GM18858 (cell line): ENCODE measurements around the gene AATF.

Experiments used
- ATAC-seq: cut with Tn5 transposase; IDR thresholded peaks from one replicate; pipeline ENCODE4 v1.9.1; 2021; ENCODE audit not compliant: unreplicated experiment

Gene AATF

DNA sequence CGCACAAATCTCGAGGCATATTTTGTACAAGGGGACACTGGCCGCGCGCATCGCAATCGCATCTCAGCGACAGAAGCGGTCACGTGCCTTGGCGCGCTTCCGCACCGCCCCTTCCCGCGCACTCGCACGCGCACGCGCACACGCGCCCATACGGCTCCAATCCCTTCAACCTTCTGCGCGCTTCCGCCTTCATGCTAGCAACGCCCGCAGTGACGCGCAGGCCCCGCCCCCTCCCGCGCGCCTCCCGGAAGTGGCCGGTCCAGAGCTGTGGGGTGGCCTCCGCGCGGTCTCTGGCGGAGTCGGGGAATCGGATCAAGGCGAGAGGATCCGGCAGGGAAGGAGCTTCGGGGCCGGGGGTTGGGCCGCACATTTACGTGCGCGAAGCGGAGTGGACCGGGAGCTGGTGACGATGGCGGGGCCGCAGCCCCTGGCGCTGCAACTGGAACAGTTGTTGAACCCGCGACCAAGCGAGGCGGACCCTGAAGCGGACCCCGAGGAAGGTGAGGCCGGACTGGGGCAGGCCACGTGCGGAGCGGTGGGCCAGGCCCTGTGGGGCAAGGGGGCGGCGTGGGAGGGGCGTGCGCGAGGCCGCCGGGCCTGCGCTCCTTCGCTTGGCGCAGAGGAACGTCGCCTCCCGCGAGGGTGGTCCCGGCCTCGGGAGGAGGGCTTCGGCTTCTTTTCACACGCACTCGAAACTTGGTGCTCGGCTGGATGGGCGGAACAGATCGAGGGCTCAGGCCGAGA is at the start of gene AATF:
AATF (plus strand) TSS at position 238 of the 744 bp plus-strand sequence; CDS start at position 410, 172 bp downstream.
- peak; percentile 77 for ATAC-seq

- ATAC-seq = no peak
These were observed 49.2 kb upstream of the AATF start for GRCh38 chr17:36899250-36900159.

DNA sequence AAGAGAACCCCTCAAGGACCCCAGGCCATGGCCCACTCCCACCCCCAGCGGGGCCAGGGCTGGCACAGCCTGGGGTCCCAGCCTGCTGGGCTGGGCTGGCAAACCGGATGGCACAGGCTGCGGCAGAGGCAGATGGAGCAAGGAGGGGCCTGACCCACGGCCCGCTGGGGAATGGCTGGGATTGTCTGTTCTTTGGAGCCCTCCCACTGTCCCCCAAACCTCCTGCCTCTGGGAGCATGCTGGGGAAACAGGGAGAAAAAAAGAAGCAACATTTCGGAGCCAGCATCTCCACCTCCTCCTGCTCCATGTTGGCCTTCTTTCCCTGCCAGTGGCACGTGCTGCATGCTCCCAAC is 48.6 kb upstream of the AATF start:
- ATAC-seq = no peak

DNA sequence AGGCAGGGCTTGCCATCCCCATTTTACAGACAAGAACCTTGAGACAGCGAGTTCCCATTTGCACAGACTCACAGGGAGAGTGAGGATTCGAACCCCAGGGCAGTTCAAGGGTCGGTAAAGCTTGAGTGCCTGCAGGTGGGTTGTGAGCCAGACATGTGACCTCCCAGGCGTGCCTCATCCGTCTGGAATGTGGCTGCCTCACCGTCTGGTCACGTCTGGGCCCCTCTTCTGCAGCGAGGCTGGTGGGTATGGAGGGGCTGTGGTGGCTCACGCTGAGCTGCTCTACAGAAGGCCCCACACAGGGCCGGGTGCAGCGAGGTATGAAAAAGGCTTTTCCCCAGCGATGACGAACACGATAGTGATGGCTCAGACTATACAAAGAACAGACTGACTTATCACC is 47.2 kb upstream of the AATF start:
- ATAC-seq = no peak

DNA sequence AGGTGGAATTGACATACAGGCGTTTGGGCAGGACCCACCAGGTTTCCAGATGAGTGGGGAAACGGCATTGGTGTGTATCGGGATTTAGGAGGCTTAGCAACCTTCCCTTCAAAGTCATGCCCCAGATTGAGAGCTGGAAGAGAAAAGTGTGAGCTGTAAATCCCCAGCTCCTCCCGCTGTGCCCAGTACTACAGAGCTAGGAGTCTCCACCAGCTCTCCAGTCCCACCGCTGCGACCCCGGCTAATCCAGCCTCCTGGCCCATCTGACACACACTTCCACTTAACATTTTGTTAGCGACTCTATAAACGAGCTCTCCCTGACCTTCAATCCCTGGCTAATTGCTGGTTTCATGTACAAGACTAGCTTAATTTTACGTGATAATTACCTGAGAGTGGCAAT is 41.3 kb upstream of the AATF start:
- no peak for ATAC-seq

- ATAC-seq = no peak
These were observed 38.2 kb upstream of the AATF start for GRCh38 chr17:36910513-36910912.

DNA sequence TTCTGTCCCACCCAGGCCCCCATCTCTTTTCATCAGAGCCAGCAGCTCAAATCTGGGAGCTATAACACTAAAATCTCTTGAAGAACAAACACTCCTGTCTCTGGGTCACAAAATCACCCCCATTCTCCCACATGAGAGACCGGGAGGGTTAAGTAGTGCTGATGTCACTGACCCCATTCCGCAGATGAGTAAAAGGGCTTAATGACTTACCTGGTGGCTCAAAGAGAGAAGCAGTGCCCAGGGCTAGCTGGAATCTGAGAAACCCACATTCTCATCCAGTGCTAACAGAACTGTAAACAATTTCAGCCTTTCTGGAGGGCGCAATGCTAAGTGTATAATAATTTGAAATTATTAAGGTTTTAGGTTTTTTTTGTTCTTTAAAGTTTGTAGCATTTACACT is 37.8 kb upstream of the AATF start:
- no peak for ATAC-seq

DNA sequence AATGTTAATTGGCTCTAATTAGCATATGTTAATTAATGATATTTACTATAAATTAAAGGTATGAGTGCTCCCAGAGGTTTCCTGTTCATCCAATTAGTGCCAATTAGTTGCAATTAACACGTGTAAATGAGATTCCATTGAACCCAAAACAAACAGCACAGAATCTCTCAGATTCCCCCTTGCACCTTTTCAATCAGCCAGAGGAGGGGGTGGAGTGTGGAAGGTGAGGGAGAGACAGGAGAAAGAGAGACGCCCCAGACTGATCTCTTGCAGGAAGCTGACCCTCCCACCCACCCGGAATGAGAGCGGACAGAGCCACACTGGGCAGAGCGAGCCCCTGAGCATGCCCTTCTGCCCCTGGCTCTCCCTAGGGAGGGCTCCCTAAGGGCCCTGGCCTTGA is 35.6 kb upstream of the AATF start:
- ATAC-seq = no peak

GRCh38 chr17:36918211-36918691 is 30.5 kb upstream of the AATF start:
- no peak for ATAC-seq

GRCh38 chr17:36919407-36919968 is 29.3 kb upstream of the AATF start:
- no peak for ATAC-seq

GRCh38 chr17:36920032-36921005 is 28.4 kb upstream of the AATF start:
- no peak for ATAC-seq

- ATAC-seq = no peak
These were observed 27.5 kb upstream of the AATF start for GRCh38 chr17:36921095-36921851.

- ATAC-seq = no peak
These were observed 26.6 kb upstream of the AATF start for GRCh38 chr17:36922175-36922574.

GRCh38 chr17:36923814-36924221 is 24.9 kb upstream of the AATF start:
- ATAC-seq = no peak

GRCh38 chr17:36926226-36926625 is 22.5 kb upstream of the AATF start:
- ATAC-seq = no peak

DNA sequence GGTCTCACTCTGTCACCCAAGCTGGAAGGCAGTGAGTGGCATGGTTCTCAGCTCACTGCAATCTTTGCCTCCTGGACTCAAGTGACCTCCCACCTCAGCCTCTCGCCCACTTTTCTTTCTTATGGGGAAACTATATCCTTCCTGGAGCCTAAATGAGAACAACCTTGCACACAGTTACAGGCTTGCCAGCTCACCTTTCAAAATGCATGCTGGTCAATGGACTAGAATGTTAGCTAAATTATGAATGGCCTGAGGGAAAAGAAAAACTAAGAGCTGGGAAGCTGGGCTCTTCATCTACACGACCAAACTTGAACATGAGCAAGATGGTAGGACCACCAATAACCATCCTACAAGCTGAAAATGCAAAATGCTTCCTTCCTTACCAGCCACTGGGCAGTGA is 22.1 kb upstream of the AATF start:
- ATAC-seq = no peak

- no peak for ATAC-seq
These were observed 20.0 kb upstream of the AATF start for GRCh38 chr17:36928471-36929345.

GRCh38 chr17:36929851-36930582 is 18.7 kb upstream of the AATF start:
- ATAC-seq = no peak
